WTC11 (cell line): ENCODE data around the gene SPATS2. TPM values are rescaled to one million over a fixed set of nuclear protein-coding genes. Genes with fewer than 3 reads are reported as not detected.

Experiments used
- ATAC-seq: fragments of 200-7000 bp; cut with Tn5 transposase; 2 replicates; pipeline ENCODE4 v1.10.0; 2021; ENCODE audit warnings: mild to moderate bottlenecking, moderate library complexity
- CTCF ChIA-PET: fragments of 300-600 bp; sonication (Branson Sonifier 250); formaldehyde crosslinking; loops from one replicate; lab custom pipeline; 2021; ENCODE audit warnings: antibody characterized with exemption; lab: Charles Lee
- POLR2A ChIA-PET: fragments of 350-600 bp; sonication (Branson Sonifier 250); formaldehyde crosslinking; loops from one replicate; lab custom pipeline; 2021; ENCODE audit warnings: antibody characterized with exemption; lab: Charles Lee
- DNase-seq: peaks from one replicate; pipeline ENCODE4 v3.0.0; 2021; ENCODE audit warnings: low spot score
- H3K27ac Mint-ChIP-seq: 2 replicates; pipeline ENCODE4 v1.8.0; 2021; ENCODE audit warnings: mixed read lengths
- H3K27me3 Mint-ChIP-seq: 2 replicates; pipeline ENCODE4 v1.8.0; 2021; ENCODE audit warnings: low read depth, mild to moderate bottlenecking, moderate library complexity, mixed read lengths
- H3K36me3 Mint-ChIP-seq: 2 replicates; pipeline ENCODE4 v1.8.0; 2021; ENCODE audit warnings: mixed read lengths
- H3K4me1 Mint-ChIP-seq: 2 replicates; pipeline ENCODE4 v1.8.0; 2022; ENCODE audit warnings: mixed read lengths
- H3K4me3 Mint-ChIP-seq: 2 replicates; pipeline ENCODE4 v1.8.0; 2021; ENCODE audit warnings: mild to moderate bottlenecking, moderate library complexity, mixed read lengths
- H3K9me3 Mint-ChIP-seq: 2 replicates; pipeline ENCODE4 v1.8.0; 2021; ENCODE audit warnings: mixed read lengths
- ATF6 ChIP-seq: sonication (generic); formaldehyde crosslinking; IDR thresholded peaks from 2 replicates; pipeline ENCODE4 v1.8.1; 2023; ENCODE audit warnings: mild to moderate bottlenecking, missing genetic modification reagents
- E2F1 ChIP-seq: sonication (generic); formaldehyde crosslinking; IDR thresholded peaks from 2 replicates; pipeline ENCODE4 v1.8.0; 2022; ENCODE audit warnings: mild to moderate bottlenecking, missing genetic modification reagents
- ERG ChIP-seq: fragments of 250-450 bp; sonication (Bioruptor Pico); IDR thresholded peaks from 2 replicates; pipeline ENCODE4 v1.8.0; 2021; ENCODE audit warnings: mild to moderate bottlenecking
- KAT7 ChIP-seq: sonication (generic); formaldehyde crosslinking; IDR thresholded peaks from 2 replicates; pipeline ENCODE4 v1.8.1; 2023; ENCODE audit warnings: missing genetic modification reagents, mild to moderate bottlenecking, borderline replicate concordance
- MAX ChIP-seq: sonication (generic); formaldehyde crosslinking; IDR thresholded peaks from 2 replicates; pipeline ENCODE4 v1.8.0; 2022; ENCODE audit warnings: mild to moderate bottlenecking, missing genetic modification reagents
- MLX ChIP-seq: sonication (generic); formaldehyde crosslinking; IDR thresholded peaks from 2 replicates; pipeline ENCODE4 v1.8.1; 2023; ENCODE audit warnings: mild to moderate bottlenecking, missing genetic modification reagents, moderate library complexity
- MYBL2 ChIP-seq: sonication (generic); formaldehyde crosslinking; IDR thresholded peaks from 2 replicates; pipeline ENCODE4 v1.8.1; 2023; ENCODE audit warnings: mild to moderate bottlenecking, moderate library complexity, missing genetic modification reagents
- NR3C1 ChIP-seq: sonication (generic); formaldehyde crosslinking; conservative IDR thresholded peaks from 2 replicates; pipeline ENCODE4 v1.8.1; 2023; ENCODE audit warnings: low read depth, mild to moderate bottlenecking, missing genetic modification reagents
- OVOL2 ChIP-seq: fragments of 250-450 bp; sonication (Bioruptor Pico); IDR thresholded peaks from 2 replicates; pipeline ENCODE4 v1.9.0; 2021; ENCODE audit warnings: mild to moderate bottlenecking, borderline replicate concordance
- SMAD3 ChIP-seq: sonication (generic); formaldehyde crosslinking; IDR thresholded peaks from 2 replicates; pipeline ENCODE4 v1.8.0; 2022; ENCODE audit warnings: missing genetic modification reagents, mild to moderate bottlenecking, borderline replicate concordance
- TCF7 ChIP-seq: sonication (generic); formaldehyde crosslinking; IDR thresholded peaks from 2 replicates; pipeline ENCODE4 v1.8.0; 2022; ENCODE audit warnings: mild to moderate bottlenecking, low read depth, missing genetic modification reagents, moderate library complexity
- USF2 ChIP-seq: sonication (generic); formaldehyde crosslinking; IDR thresholded peaks from 2 replicates; pipeline ENCODE4 v1.8.1; 2023; ENCODE audit warnings: mild to moderate bottlenecking, missing genetic modification reagents, moderate library complexity
- ZBTB43 ChIP-seq: sonication (generic); formaldehyde crosslinking; IDR thresholded peaks from 2 replicates; pipeline ENCODE4 v1.8.1; 2023; ENCODE audit warnings: mild to moderate bottlenecking, missing genetic modification reagents
- ZNF263 ChIP-seq: sonication (generic); formaldehyde crosslinking; IDR thresholded peaks from 2 replicates; pipeline ENCODE4 v1.8.1; 2022; ENCODE audit warnings: low read depth, mild to moderate bottlenecking, moderate library complexity, missing genetic modification reagents
- ZNF416 ChIP-seq: fragments of 250-450 bp; sonication (Bioruptor Pico); IDR thresholded peaks from 2 replicates; pipeline ENCODE4 v1.9.0; 2021; ENCODE audit warnings: mild to moderate bottlenecking, inconsistent platforms
- ZNF423 ChIP-seq: fragments of 250-450 bp; sonication (Bioruptor Pico); IDR thresholded peaks from 2 replicates; pipeline ENCODE4 v2.1.2; 2022; ENCODE audit warnings: mild to moderate bottlenecking, moderate library complexity
- ZNF512 ChIP-seq: sonication (generic); formaldehyde crosslinking; IDR thresholded peaks from 2 replicates; pipeline ENCODE4 v1.8.1; 2022; ENCODE audit warnings: missing genetic modification reagents, borderline replicate concordance
- total RNA-seq: library from RNA; stranded (reverse); gene quantifications from 3 replicates; pipeline ENCODE4 v1.2.3, GENCODE V29; 2021

The SPATS2 gene
- total RNA-seq, 1 experiment from 2014 or later = 25.9 TPM

GRCh38 chr12:49349266-49349665, 18.0 kb upstream of the SPATS2 start:
- Mint-ChIP-seq H3K27ac (no peak overlapping the region), H3K9me3 (no peaks in the 10 kb centered on the region), H3K4me3 (no peak overlapping the region), H3K36me3 (no peaks in the 10 kb centered on the region), H3K27me3 (peaks cover 73% of the 10 kb centered on the region), H3K4me1 (peaks cover 19% of the 10 kb centered on the region)
- no peak for DNase-seq
- ATAC-seq = no peak
- ChIA-PET CTCF (interaction anchor here (0.9 to 6.5 kb wide), 8 partner anchors 8 to 361 kb away, joined by 3 to 169 read pairs (median 36); partner anchors contain the start of genes C1QL4, PRPH and SPATS2), POLR2A (no interaction called here)
- TF ChIP-seq ZBTB43 (CRISPR knock-in tag) = no peak
- TF ChIP-seq MLX (CRISPR knock-in tag) = no peak

GRCh38 chr12:49352351-49352750, 14.9 kb upstream of the SPATS2 start:
- ChIA-PET POLR2A (no interaction called here), CTCF (interaction anchor here (0.8 to 2.9 kb wide), 8 partner anchors 10 to 228 kb away, joined by 3 to 21 read pairs (median 4); partner anchors contain the start of gene PRPH)
- H3K27me3 Mint-ChIP-seq = peaks cover 42% of the 10 kb centered on the region
- peaks cover 5% of the 10 kb centered on the region for H3K4me1 Mint-ChIP-seq
- H3K27ac Mint-ChIP-seq = no peak overlapping the region
- TF ChIP-seq OVOL2 (CRISPR knock-in tag) = no peak
- no peak for TF ChIP-seq USF2
- TF ChIP-seq ZNF416 (CRISPR knock-in tag) = no peak
- no peak for TF ChIP-seq E2F1 (CRISPR knock-in tag)
- no peak for TF ChIP-seq ZNF512
- no peak for TF ChIP-seq TCF7 (CRISPR knock-in tag)
- TF ChIP-seq ZNF263 (CRISPR knock-in tag) = no peak
- no peak for TF ChIP-seq ATF6
- TF ChIP-seq KAT7 = no peak
- no peak for TF ChIP-seq ZBTB43 (CRISPR knock-in tag)
- TF ChIP-seq MAX (CRISPR knock-in tag) = no peak
- TF ChIP-seq NR3C1 (CRISPR knock-in tag) = no peak
- TF ChIP-seq MYBL2 = no peak
- TF ChIP-seq MLX (CRISPR knock-in tag) = no peak
- no peak for TF ChIP-seq ZNF423 (CRISPR knock-in tag)
- TF ChIP-seq SMAD3 (CRISPR knock-in tag) = no peak
- no peak for TF ChIP-seq ERG (CRISPR knock-in tag)
- no peak overlapping the region for H3K4me3 Mint-ChIP-seq
- no peak for DNase-seq
- no peaks in the 10 kb centered on the region for H3K9me3 Mint-ChIP-seq
- no peaks in the 10 kb centered on the region for H3K36me3 Mint-ChIP-seq
- ATAC-seq = no peak
